ENCODE results near the gene IQGAP2. TPM values are rescaled to one million over a fixed set of nuclear protein-coding genes. Genes with fewer than 3 reads are reported as not detected.

IQGAP2 gene
- total and polyA plus RNA-seq, 2 of the 8 experiments (the other 6 are each of a cell fraction or from before 2014, with no cell fraction given), result 19.7 to 66.0 TPM

GRCh38 chr5:76720988-76721569, 318.0 kb downstream of the IQGAP2 start:
- Histone ChIP-seq H2BK15ac (ENCODE audit: low read length) (no peak overlapping the region), H4K5ac (ENCODE audit: insufficient read length, low read depth, low read length) (no peak overlapping the region), H3K18ac (ENCODE audit: extremely low read depth, low read length) (no peak overlapping the region), H3K79me2 (ENCODE audit: control insufficient read depth in 1 of 2, insufficient read depth in 2 of 2, low read length in 2 of 2) (peaks cover 6 to 60% of the 10 kb centered on the region in 2 experiments), H2AFZ (ENCODE audit: low read length) (no peak overlapping the region), H3K23me2 (ENCODE audit: low read depth, low read length) (peaks cover 7% of the 10 kb centered on the region; the same call in 1 of the 2 replicates), H3K9me3 (ENCODE audit: insufficient read depth in 2 of 2, low read depth in 1 of 2, low read length in 1 of 2) (no peaks in the 10 kb centered on the region), H2AK5ac (ENCODE audit: low read depth, low read length) (no peak overlapping the region), H3K27ac (ENCODE audit: low read depth, low read length) (no peak overlapping the region), H3K4me2 (ENCODE audit: insufficient read depth in 1 of 2, low read depth in 2 of 2, low read length in 2 of 2) (no peak overlapping the region), H3K23ac (ENCODE audit: insufficient read length) (no peak overlapping the region), H4K91ac (replicated peaks; ENCODE audit: insufficient read length, low read length) (no peak overlapping the region), H3K4me1 (replicated peaks in 1 of 4; ENCODE audit: control insufficient read depth in 3 of 4, insufficient read depth in 4 of 4, low read length in 3 of 4) (peaks cover 0 to 2% (median 0%) of the 10 kb centered on the region in 4 experiments; a peak in 2 of 7 replicates), H3K4ac (replicated peaks; ENCODE audit: insufficient read length, low read depth, low read length) (no peak overlapping the region), H4K8ac (ENCODE audit: extremely low read depth, insufficient read depth, low read length) (no peak overlapping the region), H2BK120ac (replicated peaks; ENCODE audit: low read depth, low read length) (no peak overlapping the region), H3K14ac (ENCODE audit: insufficient read length) (no peak overlapping the region), H3K27me3 (replicated peaks in 1 of 4; ENCODE audit: control insufficient read depth in 3 of 4, extremely low read depth in 1 of 4, insufficient read depth in 3 of 4, low read length in 3 of 4) (no peaks in the 10 kb centered on the region), H3K4me3 (ENCODE audit: extremely low read depth in 1 of 4, insufficient read depth in 2 of 4, low read depth in 3 of 4, low read length in 4 of 4) (no peak overlapping the region), H3K79me1 (ENCODE audit: low read depth, low read length) (peaks cover 8% of the 10 kb centered on the region; the same call in 1 of the 2 replicates), H2BK20ac (ENCODE audit: low read length) (no peak overlapping the region), H3K9ac (replicated peaks in 1 of 4; ENCODE audit: extremely low read depth in 1 of 4, low read depth in 3 of 4, low read length in 3 of 4) (no peak overlapping the region), H3K36me3 (ENCODE audit: control insufficient read depth in 2 of 4, insufficient read depth in 4 of 4, low read length in 3 of 4) (no peaks in the 10 kb centered on the region), H3K56ac (replicated peaks; ENCODE audit: insufficient read length, low read depth, low read length) (no peak overlapping the region), H4K20me1 (replicated peaks in 1 of 2; ENCODE audit: control insufficient read depth in 1 of 2, insufficient read depth in 2 of 2, low read length in 2 of 2) (peaks cover 4 to 6% of the 10 kb centered on the region in 2 experiments), H2BK5ac (ENCODE audit: low read depth, low read length) (no peak overlapping the region), H2BK12ac (ENCODE audit: low read depth, low read length) (no peak overlapping the region)
- ChIA-PET POLR2A (ENCODE audit: partially characterized antibody) (no interaction called here), CTCF (ENCODE audit: partially characterized antibody) (interaction anchor here (0.6 to 1.0 kb wide), 3 partner anchors 24 to 115 kb away, joined by 3 read pairs; no protein-coding TSS in a partner anchor)
- 84% methylated on average over 10 of the region's 10 CpGs; no CpG with 5 or more reads in 1 of the 2 experiments for WGBS, 2 experiments (ENCODE audit: extremely low coverage in 1 of 2, insufficient coverage in 1 of 2, insufficient read length in 1 of 2, insufficient replicate concordance in 2 of 2, low coverage in 1 of 2, low lambda C conversion rate in 2 of 2, missing lambda C conversion rate in 1 of 2)
- no peak for DNase-seq (ENCODE audit: low read depth in 1 of 2, low spot score in 2 of 2)
- FAIRE-seq, result no peak
- no peak for TF ChIP-seq ATF3 (IDR thresholded peaks at IDR 0.05; ENCODE audit: insufficient read depth, low read depth, low read length)
- TF ChIP-seq GABPA (IDR thresholded peaks at IDR 0.05; ENCODE audit: borderline replicate concordance, insufficient read depth, low read length), result no peak
- no peak for TF ChIP-seq RAD21 (IDR thresholded peaks at IDR 0.05 in 1 of 2, conservative IDR thresholded peaks at IDR 0.05 in 1 of 2; ENCODE audit: low read depth in 2 of 2, low read length in 2 of 2)
- no peak for TF ChIP-seq CEBPB (IDR thresholded peaks at IDR 0.05; ENCODE audit: low read depth, low read length)
- no peak for TF ChIP-seq SP1 (IDR thresholded peaks at IDR 0.05; ENCODE audit: low read depth, low read length)
- TF ChIP-seq FOSL1 (IDR thresholded peaks at IDR 0.05; ENCODE audit: insufficient read depth, low read depth, low read length), result no peak
- TF ChIP-seq CHD1 (IDR thresholded peaks at IDR 0.05; ENCODE audit: low read depth, low read length), result no peak
- TF ChIP-seq CREB1 (IDR thresholded peaks at IDR 0.05), result no peak
- TF ChIP-seq BCL11A (IDR thresholded peaks at IDR 0.05; ENCODE audit: low read depth in 2 of 2, low read length in 2 of 2), result no peak

All from H1 (cell line).